PC-9 (cell line): ENCODE results near the gene ANKS1B. TPM values are rescaled to one million over a fixed set of nuclear protein-coding genes. Genes with fewer than 3 reads are reported as not detected.

ENCODE experiments used
- BruUV-seq: library from RNA; stranded (reverse); fragments of 400-500 nt; replicated peaks from 2 replicates; lab custom pipeline; 2021; lab: Mats Ljungman, UMichigan
- CTCF ChIA-PET: fragments of 300-600 bp; sonication (Branson Sonifier 250); formaldehyde crosslinking; loops from one replicate; lab custom pipeline; 2022; ENCODE audit warnings: antibody characterized with exemption; lab: Charles Lee
- POLR2A ChIA-PET: fragments of 300-600 bp; sonication (Branson Sonifier 250); formaldehyde crosslinking; loops from one replicate; lab custom pipeline; 2022; ENCODE audit warnings: antibody characterized with exemption; ENCODE audit not compliant: unreplicated experiment; lab: Charles Lee
- DNase-seq, 2 experiments: peaks; one replicate each; pipeline versions ENCODE4 v3.0.0 to v3.0.0-alpha.2; 2015 to 2022; ENCODE audit warnings: mixed read lengths in 1 of 2
- H2AFZ ChIP-seq: fragments of 200-600 bp; sonication (generic); 2 replicates; pipeline ENCODE4 v1.8.1; 2017; ENCODE audit warnings: antibody characterized with exemption
- H3F3A ChIP-seq: fragments of 200-600 bp; sonication (generic); 2 replicates; pipeline ENCODE4 v1.8.1; 2017; ENCODE audit warnings: antibody characterized with exemption, mild to moderate bottlenecking, low read depth; ENCODE audit not compliant: insufficient read depth
- H3K27ac ChIP-seq: fragments of 200-600 bp; sonication (generic); 2 replicates; pipeline ENCODE4 v1.6.1; 2016; ENCODE audit warnings: mixed run types
- H3K27me3 ChIP-seq: fragments of 200-600 bp; sonication (generic); 2 replicates; pipeline ENCODE4 v1.6.1; 2016; ENCODE audit warnings: low read depth, mixed run types; ENCODE audit not compliant: insufficient read depth
- H3K36me3 ChIP-seq: fragments of 200-600 bp; sonication (generic); 2 replicates; pipeline ENCODE4 v1.6.1; 2016; ENCODE audit warnings: low read depth, mixed run types
- H3K4me1 ChIP-seq: fragments of 200-600 bp; sonication (generic); replicated peaks from 2 replicates; pipeline ENCODE4 v1.6.1; 2016; ENCODE audit warnings: mixed run types; ENCODE audit not compliant: insufficient read depth
- H3K4me2 ChIP-seq: fragments of 200-600 bp; sonication (generic); 2 replicates; pipeline ENCODE4 v1.6.1; 2017; ENCODE audit warnings: mixed run types
- H3K4me3 ChIP-seq: fragments of 200-600 bp; sonication (generic); 2 replicates; pipeline ENCODE4 v1.6.1; 2016; ENCODE audit warnings: mixed run types
- H3K79me2 ChIP-seq: fragments of 200-600 bp; sonication (generic); 2 replicates; pipeline ENCODE4 v1.6.1; 2017; ENCODE audit warnings: low read depth, mixed run types
- H3K9me2 ChIP-seq: fragments of 200-600 bp; sonication (generic); 2 replicates; pipeline ENCODE4 v1.8.1; 2017; ENCODE audit warnings: mild to moderate bottlenecking; ENCODE audit not compliant: insufficient read depth
- H3K9me3 ChIP-seq: fragments of 200-600 bp; sonication (generic); 2 replicates; pipeline ENCODE4 v1.8.1; 2016; ENCODE audit warnings: low read depth; ENCODE audit not compliant: insufficient read depth
- H4K20me1 ChIP-seq: fragments of 200-600 bp; sonication (generic); 2 replicates; pipeline ENCODE4 v1.8.1; 2017; ENCODE audit not compliant: insufficient read depth
- CTCF ChIP-seq: fragments of 200-600 bp; sonication (generic); conservative IDR thresholded peaks from 2 replicates; pipeline ENCODE4 v1.6.1; 2017; ENCODE audit warnings: mixed run types, antibody characterized with exemption, mild to moderate bottlenecking, moderate library complexity
- EZH2 ChIP-seq: fragments of 200-600 bp; sonication (generic); IDR thresholded peaks from 2 replicates; pipeline ENCODE4 v1.8.0; 2017; ENCODE audit warnings: antibody characterized with exemption, low read depth
- intact Hi-C: fragments of 100-400 bp; cut with micrococcal nuclease; formaldehyde crosslinking; loops from one replicate; pipeline ENCODE4 v1.10.0; 2022; ENCODE audit not compliant: unreplicated experiment
- total RNA-seq: library from RNA; stranded (reverse); gene quantifications from 2 replicates; pipeline ENCODE4 v1.2.3, GENCODE V29; 2021

The ANKS1B gene
- total RNA-seq, 1 experiment from 2014 or later, result not detected

- Histone ChIP-seq H2AFZ (no peak overlapping the region), H3K9me3 (no peaks in the 10 kb centered on the region), H3K27me3 (peaks cover 22% of the 10 kb centered on the region), H3K4me3 (no peak overlapping the region), H3K36me3 (no peaks in the 10 kb centered on the region), H4K20me1 (no peaks in the 10 kb centered on the region), H3K79me2 (no peaks in the 10 kb centered on the region), H3K4me2 (no peak overlapping the region), H3K27ac (no peak overlapping the region), H3K4me1 (no peaks in the 10 kb centered on the region), H3K9me2 (no peaks in the 10 kb centered on the region), H3F3A (no peaks in the 10 kb centered on the region)
- intact Hi-C loops, result loop anchor here (2.0 to 5.0 kb wide), 4 partner anchors 271 to 581 kb away; no protein-coding TSS in a partner anchor
- peak; percentile 78 for TF ChIP-seq CTCF
- TF ChIP-seq EZH2, result no peak
- no TSS peak for BruUV-seq
- ChIA-PET CTCF (no interaction called here), POLR2A (interaction anchor here (0.6 kb wide), 1 partner anchor 246 kb away, joined by 4 read pairs; no protein-coding TSS in a partner anchor)
- no peak for DNase-seq
Observed at GRCh38 chr12:98998697-98999299, 985.9 kb downstream of the ANKS1B start.

DNA sequence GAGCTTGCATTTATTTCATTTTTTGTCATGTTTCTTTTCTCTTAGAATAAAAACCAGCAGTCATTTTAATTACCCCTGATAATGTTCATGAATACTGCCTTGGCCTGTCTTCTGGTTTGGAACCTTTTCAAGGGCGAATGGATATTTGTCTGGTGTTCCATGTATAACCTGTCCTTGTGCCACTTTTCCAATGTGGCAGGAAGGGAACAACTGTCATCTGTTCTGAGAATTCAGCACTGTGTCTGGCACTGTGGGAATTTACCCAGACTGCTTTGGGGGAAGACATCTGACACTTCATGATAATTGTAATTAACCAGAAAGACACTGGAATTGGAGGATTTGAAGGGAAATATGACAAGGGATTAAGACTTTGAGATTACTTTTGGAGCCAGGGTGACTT is 986.8 kb downstream of the ANKS1B start:
- POLR2A ChIA-PET, result no interaction called here
- BruUV-seq, result no TSS peak
- Histone ChIP-seq H2AFZ (no peak overlapping the region), H3K79me2 (no peaks in the 10 kb centered on the region), H3K4me3 (no peak overlapping the region), H3K9me3 (no peaks in the 10 kb centered on the region), H3K36me3 (no peaks in the 10 kb centered on the region), H3F3A (no peaks in the 10 kb centered on the region), H4K20me1 (no peaks in the 10 kb centered on the region), H3K9me2 (no peaks in the 10 kb centered on the region), H3K27me3 (peaks cover 14% of the 10 kb centered on the region), H3K4me2 (no peak overlapping the region), H3K4me1 (no peaks in the 10 kb centered on the region), H3K27ac (no peak overlapping the region)
- DNase-seq, result no peak
- TF ChIP-seq CTCF (no peak), EZH2 (no peak)
- CTCF ChIA-PET, result interaction anchor here (0.6 kb wide), 1 partner anchor 477 kb away, joined by 5 read pairs; no protein-coding TSS in a partner anchor
- intact Hi-C loops, result loop anchor here (2.0 to 5.0 kb wide), 4 partner anchors 271 to 581 kb away; no protein-coding TSS in a partner anchor

- no peak overlapping the region for H3K4me3 ChIP-seq
- TF ChIP-seq EZH2, result no peak
- TF ChIP-seq CTCF, result no peak
- H3K36me3 ChIP-seq, result no peaks in the 10 kb centered on the region
- H3K79me2 ChIP-seq, result no peaks in the 10 kb centered on the region
- H4K20me1 ChIP-seq, result no peaks in the 10 kb centered on the region
- no peaks in the 10 kb centered on the region for H3F3A ChIP-seq
- no peak overlapping the region for H2AFZ ChIP-seq
- no peaks in the 10 kb centered on the region for H3K9me3 ChIP-seq
- no peak overlapping the region for H3K27ac ChIP-seq
- intact Hi-C loops, result no loop called here
- no peaks in the 10 kb centered on the region for H3K27me3 ChIP-seq
- no TSS peak for BruUV-seq
- ChIA-PET CTCF (no interaction called here), POLR2A (no interaction called here)
- no peaks in the 10 kb centered on the region for H3K9me2 ChIP-seq
- no peak overlapping the region for H3K4me2 ChIP-seq
- no peaks in the 10 kb centered on the region for H3K4me1 ChIP-seq
- no peak for DNase-seq
Observed at GRCh38 chr12:98990648-98991047, 994.1 kb downstream of the ANKS1B start.
